Measurements from ENCODE around the gene CEBPZOS. TPM values are rescaled to one million over a fixed set of nuclear protein-coding genes. Genes with fewer than 3 reads are reported as not detected.
"Not testable (repeated sequence)": the region's sequence is repeated elsewhere in the genome, so short reads cannot be mapped to it uniquely, and the experiment has no call there.

CEBPZOS gene
- total RNA-seq, 1 experiment from 2014 or later: 46.8 TPM

- Histone ChIP-seq H3K4me1 (ENCODE audit: control insufficient read depth in 1 of 2, insufficient read depth in 2 of 2, low read length in 2 of 2) (no peaks in the 10 kb centered on the region), H3K27ac (ENCODE audit: low read depth, low read length) (no peak overlapping the region), H3K4me2 (ENCODE audit: low read length) (no peak overlapping the region), H4K20me1 (ENCODE audit: insufficient read depth) (no peaks in the 10 kb centered on the region; the same call in 1 of the 2 replicates), H3K27me3 (ENCODE audit: insufficient read depth, low read length) (no peaks in the 10 kb centered on the region), H3K9me3 (ENCODE audit: control insufficient read depth in 1 of 2, insufficient read depth in 1 of 2, low read depth in 1 of 2, low read length in 2 of 2) (no peaks in the 10 kb centered on the region), H2AFZ (ENCODE audit: low read depth, low read length, poor library complexity, severe bottlenecking) (no peak overlapping the region), H3K79me2 (ENCODE audit: insufficient read depth, low read length) (peaks cover 98% of the 10 kb centered on the region), H3K36me3 (ENCODE audit: control insufficient read depth in 1 of 2, insufficient read depth in 2 of 2, low read length in 2 of 2) (peaks cover 41 to 82% of the 10 kb centered on the region in 2 experiments), H3K9ac (ENCODE audit: low read length) (no peak overlapping the region), H3K4me3 (replicated peaks in 1 of 2; ENCODE audit: low read depth in 1 of 2, low read length in 2 of 2) (no peak overlapping the region), H3K9me2 (ENCODE audit: insufficient read depth) (no peaks in the 10 kb centered on the region)
- RAD21 ChIA-PET (ENCODE audit: low non-redundant PET in 1 of 2, low total read pairs in 2 of 2, uncharacterized antibody in 2 of 2, unreplicated experiment in 2 of 2): no interaction called here
- POLR2A ChIA-PET: no interaction called here
- DNase-seq (ENCODE audit: low read depth, low spot score) (no peak), ATAC-seq (no peak)
- BruUV-seq (replicated peaks): no TSS peak
- intact Hi-C loops (cut with micrococcal nuclease): no loop called here
- no peak for TF ChIP-seq CEBPB (IDR thresholded peaks at IDR 0.05; ENCODE audit: low read depth)
- no peak for TF ChIP-seq EZH2 (IDR thresholded peaks at IDR 0.05)
- no peak for TF ChIP-seq SIN3A (IDR thresholded peaks at IDR 0.05; ENCODE audit: low read depth)
- TF ChIP-seq SP1 (IDR thresholded peaks at IDR 0.05; ENCODE audit: low read depth): no peak
- no peak for TF ChIP-seq RAD21 (IDR thresholded peaks at IDR 0.05; ENCODE audit: low read depth)
- TF ChIP-seq POLR2A (IDR thresholded peaks at IDR 0.05; ENCODE audit: borderline replicate concordance, extremely low read depth, insufficient read depth, insufficient read length): no peak
- no peak for TF ChIP-seq POLR2AphosphoS5 (IDR thresholded peaks at IDR 0.05; ENCODE audit: low read depth, low read length)
- TF ChIP-seq ELF1 (IDR thresholded peaks at IDR 0.05; ENCODE audit: borderline replicate concordance, low read depth): no peak
- TF ChIP-seq ZBTB33 (IDR thresholded peaks at IDR 0.05; ENCODE audit: extremely low read depth, insufficient replicate concordance, low read length): no peak
- no peak for TF ChIP-seq CTCF (IDR thresholded peaks at IDR 0.05 in 2 of 3, conservative IDR thresholded peaks at IDR 0.05 in 1 of 3; ENCODE audit: borderline replicate concordance in 1 of 3, insufficient read depth in 1 of 3, low read depth in 2 of 3, low read length in 2 of 3)
- CTCF ChIA-PET: no interaction called here
These were observed 9.5 kb downstream of the CEBPZOS start for GRCh38 chr2:37205689-37206341.

- RAD21 ChIA-PET (ENCODE audit: low non-redundant PET in 1 of 2, low total read pairs in 2 of 2, uncharacterized antibody in 2 of 2, unreplicated experiment in 2 of 2); H3K4me2 ChIP-seq (ENCODE audit: low read length); POLR2A ChIA-PET; ATAC-seq; H3K9me3 ChIP-seq (ENCODE audit: control insufficient read depth in 1 of 2, insufficient read depth in 1 of 2, low read depth in 1 of 2, low read length in 2 of 2); BruUV-seq (replicated peaks); H3K27me3 ChIP-seq (ENCODE audit: insufficient read depth, low read length); CTCF ChIA-PET; DNase-seq (ENCODE audit: low read depth, low spot score); H4K20me1 ChIP-seq (ENCODE audit: insufficient read depth); intact Hi-C loops (cut with micrococcal nuclease); H3K27ac ChIP-seq (ENCODE audit: low read depth, low read length); H3K4me3 ChIP-seq (replicated peaks in 1 of 2; ENCODE audit: low read depth in 1 of 2, low read length in 2 of 2); H3K9ac ChIP-seq (ENCODE audit: low read length); H3K9me2 ChIP-seq (ENCODE audit: insufficient read depth); H3K4me1 ChIP-seq (ENCODE audit: control insufficient read depth in 1 of 2, insufficient read depth in 2 of 2, low read length in 2 of 2); H2AFZ ChIP-seq (ENCODE audit: low read depth, low read length, poor library complexity, severe bottlenecking): not testable (repeated sequence)
- Histone ChIP-seq H3K36me3 (ENCODE audit: control insufficient read depth in 1 of 2, insufficient read depth in 2 of 2, low read length in 2 of 2) (peaks cover 43 to 82% of the 10 kb centered on the region in 2 experiments), H3K79me2 (ENCODE audit: insufficient read depth, low read length) (peaks cover 98% of the 10 kb centered on the region)
These were observed 10.5 kb downstream of the CEBPZOS start for GRCh38 chr2:37206760-37207159.
